NB4 (cell line): ENCODE data around the gene ADAM8.

Experiments
- DNase-seq: peaks from one replicate; pipeline ENCODE4 v3.0.0; 2010; ENCODE audit warnings: low read depth
- H3K4me3 ChIP-seq: one replicate; pipeline ENCODE4 v1.5.1; 2011; ENCODE audit warnings: mild to moderate bottlenecking, low read depth, low read length, moderate library complexity
- CTCF ChIP-seq: IDR thresholded peaks from one replicate; pipeline ENCODE4 v1.5.1; 2012; ENCODE audit warnings: low read depth, low read length
- MAX ChIP-seq: IDR thresholded peaks from 2 replicates; pipeline ENCODE4 v1.6.1; 2011; ENCODE audit warnings: low read depth, low read length
- MYC ChIP-seq: IDR thresholded peaks from 2 replicates; pipeline ENCODE4 v1.6.1; 2011; ENCODE audit warnings: low read depth, low read length
- POLR2A ChIP-seq: IDR thresholded peaks from 2 replicates; pipeline ENCODE4 v1.6.1; 2011; ENCODE audit warnings: mild to moderate bottlenecking; ENCODE audit not compliant: insufficient read length; ENCODE audit errors: extremely low read depth

The ADAM8 gene

GRCh38 chr10:133278577-133279265 is 2.1 kb upstream of the ADAM8 start:
- TF ChIP-seq POLR2A (peak; percentile 47), MYC (peak; percentile 79), MAX (peak; percentile 76), CTCF (no peak)
- peak; percentile 98 for DNase-seq
- H3K4me3 ChIP-seq: peak overlapping the region; percentile 37

GRCh38 chr10:133277993-133278576 is 1.4 kb upstream of the ADAM8 start:
- H3K4me3 ChIP-seq: peak overlapping the region; percentile 43
- no peak for TF ChIP-seq CTCF
- TF ChIP-seq MYC: peak; percentile 74
- TF ChIP-seq POLR2A: no peak
- TF ChIP-seq MAX: peak; percentile 89
- DNase-seq: peak; percentile 77

GRCh38 chr10:133277277-133277992 is 767 bp upstream of the ADAM8 start:
- no peak overlapping the region for H3K4me3 ChIP-seq
- peak; percentile 59 for DNase-seq
- no peak for TF ChIP-seq MAX
- no peak for TF ChIP-seq MYC
- TF ChIP-seq CTCF: no peak
- no peak for TF ChIP-seq POLR2A

GRCh38 chr10:133276100-133276434 is 601 bp downstream of the ADAM8 start:
- TF ChIP-seq POLR2A (no peak), CTCF (no peak), MAX (no peak)
- no peak for DNase-seq
- peak overlapping the region; percentile 40 for H3K4me3 ChIP-seq

- DNase-seq: peak; percentile 67
- H3K4me3 ChIP-seq: peak overlapping the region; percentile 40
- TF ChIP-seq CTCF (peak; percentile 39), MYC (no peak), POLR2A (no peak)
Observed at GRCh38 chr10:133275684-133276092, 980 bp downstream of the ADAM8 start.
